Activated naive CD8-positive, alpha-beta T cell treated with anti-CD3 and anti-CD28 coated beads for 36 hours (primary cell): ENCODE results near the gene ROR2. TPM values are rescaled to one million over a fixed set of nuclear protein-coding genes. Genes with fewer than 3 reads are reported as not detected.

Experiments
- DNase-seq: peaks from one replicate; pipeline ENCODE4 v3.0.0; 2021
- H3K27ac Mint-ChIP-seq: one replicate; pipeline ENCODE4 v1.8.0; 2022; ENCODE audit warnings: mild to moderate bottlenecking, moderate library complexity, mixed read lengths
- H3K27me3 Mint-ChIP-seq: one replicate; pipeline ENCODE4 v1.8.0; 2022; ENCODE audit warnings: mild to moderate bottlenecking, mixed read lengths
- H3K36me3 Mint-ChIP-seq: one replicate; pipeline ENCODE4 v1.8.0; 2021; ENCODE audit warnings: mild to moderate bottlenecking, mixed read lengths
- H3K4me1 Mint-ChIP-seq: one replicate; pipeline ENCODE4 v1.8.0; 2021; ENCODE audit warnings: mixed read lengths
- H3K4me3 Mint-ChIP-seq: one replicate; pipeline ENCODE4 v1.8.0; 2022; ENCODE audit warnings: mild to moderate bottlenecking, moderate library complexity, mixed read lengths
- H3K9me3 Mint-ChIP-seq: one replicate; pipeline ENCODE4 v1.8.0; 2022; ENCODE audit warnings: mixed read lengths
- total RNA-seq, 2 experiments: library from RNA; stranded (reverse); gene quantifications; one replicate each; pipeline ENCODE4 v1.2.3, GENCODE V29; 2021

The ROR2 gene
- total RNA-seq, 2 experiments from 2014 or later = not detected

- H3K9me3 Mint-ChIP-seq = no peaks in the 10 kb centered on the region
- DNase-seq = no peak
- no peaks in the 10 kb centered on the region for H3K36me3 Mint-ChIP-seq
- H3K27me3 Mint-ChIP-seq = peaks cover 6% of the 10 kb centered on the region
- no peak overlapping the region for H3K4me3 Mint-ChIP-seq
- no peaks in the 10 kb centered on the region for H3K4me1 Mint-ChIP-seq
- H3K27ac Mint-ChIP-seq = no peak overlapping the region
Observed at GRCh38 chr9:91889161-91889911, 60.7 kb downstream of the ROR2 start.

GRCh38 chr9:91886414-91887076 is 63.5 kb downstream of the ROR2 start:
- H3K4me3 Mint-ChIP-seq = no peak overlapping the region
- H3K27me3 Mint-ChIP-seq = no peaks in the 10 kb centered on the region
- H3K36me3 Mint-ChIP-seq = no peaks in the 10 kb centered on the region
- no peaks in the 10 kb centered on the region for H3K4me1 Mint-ChIP-seq
- H3K27ac Mint-ChIP-seq = no peak overlapping the region
- no peaks in the 10 kb centered on the region for H3K9me3 Mint-ChIP-seq
- no peak for DNase-seq

GRCh38 chr9:91885746-91886413 is 64.1 kb downstream of the ROR2 start:
- H3K4me3 Mint-ChIP-seq = no peak overlapping the region
- no peaks in the 10 kb centered on the region for H3K36me3 Mint-ChIP-seq
- no peaks in the 10 kb centered on the region for H3K4me1 Mint-ChIP-seq
- no peak for DNase-seq
- H3K27me3 Mint-ChIP-seq = no peaks in the 10 kb centered on the region
- no peaks in the 10 kb centered on the region for H3K9me3 Mint-ChIP-seq
- no peak overlapping the region for H3K27ac Mint-ChIP-seq

GRCh38 chr9:91884696-91885687 is 65.0 kb downstream of the ROR2 start:
- no peak overlapping the region for H3K4me3 Mint-ChIP-seq
- no peak overlapping the region for H3K27ac Mint-ChIP-seq
- H3K36me3 Mint-ChIP-seq = no peaks in the 10 kb centered on the region
- DNase-seq = no peak
- no peaks in the 10 kb centered on the region for H3K9me3 Mint-ChIP-seq
- no peaks in the 10 kb centered on the region for H3K4me1 Mint-ChIP-seq
- H3K27me3 Mint-ChIP-seq = no peaks in the 10 kb centered on the region

- no peak for DNase-seq
- no peaks in the 10 kb centered on the region for H3K36me3 Mint-ChIP-seq
Observed at GRCh38 chr9:91884153-91884552, 65.9 kb downstream of the ROR2 start.

GRCh38 chr9:91883503-91883902 is 66.5 kb downstream of the ROR2 start:
- Mint-ChIP-seq H3K27me3 (no peaks in the 10 kb centered on the region), H3K27ac (no peak overlapping the region), H3K9me3 (no peaks in the 10 kb centered on the region), H3K4me1 (no peaks in the 10 kb centered on the region), H3K4me3 (no peak overlapping the region), H3K36me3 (no peaks in the 10 kb centered on the region)
- DNase-seq = no peak

More at GRCh38 chr9:91884153-91884552, 65.9 kb downstream of the ROR2 start:
- no peaks in the 10 kb centered on the region for H3K9me3 Mint-ChIP-seq
- no peak overlapping the region for H3K27ac Mint-ChIP-seq
- no peak overlapping the region for H3K4me3 Mint-ChIP-seq
- no peaks in the 10 kb centered on the region for H3K4me1 Mint-ChIP-seq
- H3K27me3 Mint-ChIP-seq = no peaks in the 10 kb centered on the region

- Mint-ChIP-seq H3K9me3 (no peaks in the 10 kb centered on the region), H3K4me1 (no peaks in the 10 kb centered on the region), H3K4me3 (no peak overlapping the region), H3K27ac (no peak overlapping the region), H3K36me3 (no peaks in the 10 kb centered on the region), H3K27me3 (no peaks in the 10 kb centered on the region)
- no peak for DNase-seq
Observed at GRCh38 chr9:91882627-91883026, 67.4 kb downstream of the ROR2 start.

GRCh38 chr9:91880378-91880972 is 69.6 kb downstream of the ROR2 start:
- Mint-ChIP-seq H3K4me1 (no peaks in the 10 kb centered on the region), H3K4me3 (no peak overlapping the region), H3K27ac (no peak overlapping the region), H3K9me3 (no peaks in the 10 kb centered on the region), H3K27me3 (no peaks in the 10 kb centered on the region), H3K36me3 (no peaks in the 10 kb centered on the region)
- DNase-seq = no peak

- Mint-ChIP-seq H3K27ac (no peak overlapping the region), H3K36me3 (no peaks in the 10 kb centered on the region), H3K9me3 (no peaks in the 10 kb centered on the region)
Observed at GRCh38 chr9:91879231-91879630, 70.8 kb downstream of the ROR2 start.

GRCh38 chr9:91873637-91874051 is 76.4 kb downstream of the ROR2 start:
- no peak overlapping the region for H3K4me3 Mint-ChIP-seq
- H3K9me3 Mint-ChIP-seq = no peaks in the 10 kb centered on the region
- H3K36me3 Mint-ChIP-seq = no peaks in the 10 kb centered on the region
- H3K4me1 Mint-ChIP-seq = no peaks in the 10 kb centered on the region
- no peak overlapping the region for H3K27ac Mint-ChIP-seq
- H3K27me3 Mint-ChIP-seq = no peaks in the 10 kb centered on the region
- no peak for DNase-seq

More at GRCh38 chr9:91879231-91879630, 70.8 kb downstream of the ROR2 start:
- no peak for DNase-seq
- H3K4me1 Mint-ChIP-seq = no peaks in the 10 kb centered on the region
- H3K27me3 Mint-ChIP-seq = no peaks in the 10 kb centered on the region
- H3K4me3 Mint-ChIP-seq = no peak overlapping the region

GRCh38 chr9:91868732-91869391 is 81.2 kb downstream of the ROR2 start:
- Mint-ChIP-seq H3K27me3 (no peaks in the 10 kb centered on the region), H3K4me3 (no peak overlapping the region), H3K36me3 (no peaks in the 10 kb centered on the region), H3K4me1 (no peaks in the 10 kb centered on the region), H3K27ac (no peak overlapping the region), H3K9me3 (no peaks in the 10 kb centered on the region)
- no peak for DNase-seq

- no peak overlapping the region for H3K4me3 Mint-ChIP-seq
- H3K4me1 Mint-ChIP-seq = no peaks in the 10 kb centered on the region
- DNase-seq = no peak
- H3K27me3 Mint-ChIP-seq = no peaks in the 10 kb centered on the region
- no peaks in the 10 kb centered on the region for H3K9me3 Mint-ChIP-seq
- no peaks in the 10 kb centered on the region for H3K36me3 Mint-ChIP-seq
- H3K27ac Mint-ChIP-seq = no peak overlapping the region
Observed at GRCh38 chr9:91867740-91868139, 82.3 kb downstream of the ROR2 start.

GRCh38 chr9:91865041-91865440 is 85.0 kb downstream of the ROR2 start:
- H3K4me1 Mint-ChIP-seq = no peaks in the 10 kb centered on the region
- H3K27me3 Mint-ChIP-seq = peaks cover 4% of the 10 kb centered on the region
- no peaks in the 10 kb centered on the region for H3K9me3 Mint-ChIP-seq
- H3K36me3 Mint-ChIP-seq = no peaks in the 10 kb centered on the region
- no peak overlapping the region for H3K27ac Mint-ChIP-seq
- H3K4me3 Mint-ChIP-seq = no peak overlapping the region
- DNase-seq = no peak

- H3K27ac Mint-ChIP-seq = no peak overlapping the region
Observed at GRCh38 chr9:91864380-91864779, 85.6 kb downstream of the ROR2 start.

More at GRCh38 chr9:91864380-91864779, 85.6 kb downstream of the ROR2 start:
- peaks cover 4% of the 10 kb centered on the region for H3K27me3 Mint-ChIP-seq
- H3K36me3 Mint-ChIP-seq = no peaks in the 10 kb centered on the region
- DNase-seq = no peak
- no peak overlapping the region for H3K4me3 Mint-ChIP-seq
- H3K4me1 Mint-ChIP-seq = no peaks in the 10 kb centered on the region
- no peaks in the 10 kb centered on the region for H3K9me3 Mint-ChIP-seq
